NCI-H748 (cell line): ENCODE measurements around the gene TLN1.
A peak's percentile ranks its signal among the peaks of the same experiment; 100 is the strongest.

Experiments used
- DNase-seq: peaks from one replicate; lab custom pipeline; 2025; ENCODE audit not compliant: unreplicated experiment; lab: John Stamatoyannopoulos, UW

TLN1 gene

DNA sequence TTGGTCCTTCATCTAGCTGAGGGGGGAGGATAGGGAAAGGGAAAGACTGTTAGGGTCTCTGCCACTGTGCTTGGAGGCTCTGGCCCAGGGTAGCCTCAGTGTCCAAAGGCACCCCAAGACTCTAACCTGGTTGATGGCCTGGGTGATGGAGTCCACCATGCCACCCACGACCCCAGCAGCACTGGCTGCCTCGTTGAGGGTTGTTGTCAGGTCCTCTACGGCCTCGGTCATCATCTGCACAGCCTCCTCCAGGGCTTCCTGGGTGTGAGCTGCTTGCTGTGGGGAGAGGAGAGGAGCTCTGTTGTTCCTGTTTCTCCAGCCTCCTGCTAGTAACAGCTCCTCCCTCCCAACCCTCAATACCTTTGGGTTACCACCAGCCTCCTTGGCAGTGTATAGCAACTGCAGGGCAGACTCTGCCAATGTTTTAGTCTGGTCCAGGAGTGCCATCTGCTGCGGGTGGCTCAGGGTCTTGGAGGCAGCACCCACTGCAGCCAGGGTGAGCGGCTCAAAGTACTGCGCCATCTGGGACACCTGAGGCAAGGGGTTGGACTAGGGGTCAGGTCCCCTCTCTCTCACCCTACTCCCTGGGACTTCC lies 26.1 kb downstream of the TLN1 start:
- DNase-seq = no peak

DNA sequence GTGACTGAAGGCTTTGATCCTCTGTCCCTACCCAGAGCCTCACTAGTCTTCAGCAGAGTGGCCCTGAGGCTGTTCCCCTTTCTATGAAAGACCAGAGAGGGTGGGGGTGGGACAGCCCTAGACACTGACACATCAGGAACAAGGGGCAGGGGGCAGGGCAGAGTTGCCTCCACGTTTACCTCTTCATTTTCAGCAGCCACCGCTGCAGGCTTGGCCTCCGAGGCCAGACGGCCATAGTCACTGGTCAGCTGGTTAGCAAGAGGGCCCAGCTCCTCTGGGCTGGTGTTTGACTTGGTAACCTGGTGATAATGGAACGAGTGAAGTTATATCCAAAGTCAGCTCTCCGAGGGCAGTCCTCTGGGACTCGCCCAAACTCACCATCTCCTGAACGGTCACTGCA lies 26.6 kb downstream of the TLN1 start:
- DNase-seq = no peak

DNA sequence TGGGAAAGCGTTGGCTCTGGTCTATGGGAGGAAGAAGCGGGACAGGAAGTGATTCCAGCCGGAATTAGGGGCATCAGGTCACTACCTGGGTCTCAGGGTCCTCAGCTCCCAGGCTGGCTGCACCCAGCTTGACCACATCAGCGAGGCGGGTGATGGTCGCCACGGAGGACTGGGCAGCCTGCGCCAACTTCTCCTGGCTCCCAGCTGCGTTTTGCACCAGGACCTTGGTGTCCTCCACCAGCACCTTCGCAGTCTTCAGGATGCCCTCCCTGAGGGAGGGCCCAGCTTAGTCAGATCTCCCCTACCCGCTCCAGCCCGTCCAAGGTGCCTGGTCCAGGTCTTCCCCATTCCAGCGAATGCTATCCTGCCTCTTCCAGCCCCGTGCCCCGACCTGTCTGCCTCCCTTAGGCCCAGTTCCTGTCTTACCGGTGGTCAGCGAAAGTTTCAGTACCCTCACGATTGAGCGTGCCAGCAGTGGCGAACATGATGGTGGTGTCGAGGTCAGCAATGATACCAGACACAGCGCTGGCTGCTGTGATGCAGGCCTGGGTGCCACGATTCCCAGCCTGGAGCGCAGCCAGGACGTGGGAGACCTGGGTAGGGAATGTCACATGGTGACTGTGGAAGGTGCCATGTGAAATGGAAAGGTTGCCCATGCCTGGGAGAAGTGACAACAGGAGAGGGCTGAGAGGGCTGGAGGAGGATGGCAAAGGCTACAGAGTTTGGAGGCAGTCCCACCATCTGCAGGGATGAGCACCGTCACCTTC lies 27.9 kb downstream of the TLN1 start:
- DNase-seq = no peak

DNA sequence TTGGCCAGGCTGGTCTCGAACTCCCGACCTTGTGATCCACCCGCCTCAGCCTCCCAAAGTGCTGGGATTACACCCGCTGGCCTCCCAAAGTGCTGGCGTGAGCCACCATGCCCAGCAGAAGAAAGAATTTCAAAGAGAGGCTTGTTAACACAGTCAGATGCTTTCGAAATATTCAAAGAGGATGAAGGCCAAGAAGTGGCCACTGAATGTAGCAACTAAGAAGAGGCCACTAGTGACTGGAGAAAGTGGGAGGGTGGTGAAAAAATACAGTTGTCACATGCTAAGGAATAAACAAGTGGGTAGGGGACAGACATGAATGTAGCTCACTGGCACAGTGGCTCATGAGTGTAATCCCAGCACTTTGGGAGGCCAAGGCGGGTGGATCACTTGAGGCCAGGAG lies 29.3 kb downstream of the TLN1 start:
- no peak for DNase-seq

DNA sequence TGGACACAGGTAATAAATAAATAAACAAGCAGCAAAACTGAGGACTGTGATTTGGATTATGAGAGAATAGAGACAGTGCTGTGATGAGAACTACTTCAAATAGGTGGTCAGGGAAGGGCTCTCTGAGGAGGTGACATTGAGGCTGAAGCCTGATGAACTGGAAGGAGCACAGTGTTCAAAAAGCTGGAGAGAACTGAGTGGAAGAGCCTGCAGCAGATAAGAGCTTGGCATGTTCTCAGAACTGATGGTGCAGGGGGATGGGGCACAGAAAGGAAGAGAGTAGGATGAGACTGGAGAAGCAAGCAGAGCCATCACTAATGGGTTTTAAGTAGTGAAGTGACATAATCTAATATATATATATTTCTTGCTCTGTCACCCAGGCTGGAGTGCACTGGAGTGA lies 31.1 kb downstream of the TLN1 start:
- no peak for DNase-seq

DNA sequence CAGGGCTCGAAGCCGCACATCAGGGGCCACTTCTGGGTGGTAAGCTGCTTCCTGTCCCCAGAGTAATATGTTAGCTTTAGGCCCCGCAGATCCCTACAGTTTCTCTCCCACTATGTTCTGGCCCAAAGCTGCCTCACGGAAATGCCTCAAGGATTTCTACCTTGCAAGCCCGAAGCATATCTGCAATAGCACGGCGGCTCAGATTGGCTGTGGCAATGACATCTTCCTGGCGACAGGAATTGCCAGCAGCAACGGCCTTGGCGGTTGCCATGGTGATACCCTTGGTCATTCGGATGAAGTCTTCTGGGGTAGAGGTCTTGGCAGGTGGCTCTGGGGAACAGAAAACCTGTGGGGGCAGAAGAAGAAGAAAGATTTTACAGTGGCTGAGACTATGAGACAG lies 32.0 kb downstream of the TLN1 start:
- no peak for DNase-seq

DNA sequence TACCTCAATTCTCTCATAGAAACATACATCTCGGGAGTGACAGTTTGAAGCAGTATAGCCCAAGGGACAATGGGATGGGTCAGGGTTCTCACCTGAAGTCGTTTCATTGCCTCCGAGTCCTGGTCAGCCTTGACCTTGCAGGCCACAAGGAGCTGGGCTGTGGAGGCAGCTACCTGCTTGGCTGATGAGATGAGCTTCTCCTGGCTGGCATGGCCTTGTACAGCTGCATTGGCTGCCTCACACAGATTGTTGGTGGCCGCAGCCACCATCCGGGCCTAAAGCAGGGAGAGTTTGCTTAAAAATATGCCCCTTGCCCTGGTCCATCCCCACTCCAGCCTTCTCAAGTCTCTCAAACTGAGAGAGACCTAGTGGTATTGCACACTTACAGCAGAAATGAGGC lies 33.8 kb downstream of the TLN1 start:
- no peak for DNase-seq

DNA sequence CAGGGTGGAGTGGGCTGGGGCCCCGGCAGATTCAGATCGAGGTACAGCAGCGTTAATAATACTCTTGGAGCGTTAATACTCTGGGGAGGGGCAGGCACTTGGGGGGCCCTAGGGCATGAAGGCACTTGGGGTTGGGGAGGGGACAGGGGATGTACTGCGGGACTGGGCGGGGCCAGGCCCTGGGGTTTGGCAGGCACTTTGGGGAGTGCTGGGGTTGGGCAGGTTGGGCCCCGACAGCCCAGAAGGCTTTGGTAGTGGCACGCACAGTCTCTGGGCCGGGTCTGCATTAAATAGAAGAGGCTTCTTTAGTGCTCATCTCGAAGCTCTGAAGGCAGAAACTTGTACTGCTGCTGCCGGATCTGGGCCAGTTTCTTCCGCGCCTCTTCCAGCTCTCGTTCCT lies 34.5 kb downstream of the TLN1 start:
- no peak for DNase-seq

DNA sequence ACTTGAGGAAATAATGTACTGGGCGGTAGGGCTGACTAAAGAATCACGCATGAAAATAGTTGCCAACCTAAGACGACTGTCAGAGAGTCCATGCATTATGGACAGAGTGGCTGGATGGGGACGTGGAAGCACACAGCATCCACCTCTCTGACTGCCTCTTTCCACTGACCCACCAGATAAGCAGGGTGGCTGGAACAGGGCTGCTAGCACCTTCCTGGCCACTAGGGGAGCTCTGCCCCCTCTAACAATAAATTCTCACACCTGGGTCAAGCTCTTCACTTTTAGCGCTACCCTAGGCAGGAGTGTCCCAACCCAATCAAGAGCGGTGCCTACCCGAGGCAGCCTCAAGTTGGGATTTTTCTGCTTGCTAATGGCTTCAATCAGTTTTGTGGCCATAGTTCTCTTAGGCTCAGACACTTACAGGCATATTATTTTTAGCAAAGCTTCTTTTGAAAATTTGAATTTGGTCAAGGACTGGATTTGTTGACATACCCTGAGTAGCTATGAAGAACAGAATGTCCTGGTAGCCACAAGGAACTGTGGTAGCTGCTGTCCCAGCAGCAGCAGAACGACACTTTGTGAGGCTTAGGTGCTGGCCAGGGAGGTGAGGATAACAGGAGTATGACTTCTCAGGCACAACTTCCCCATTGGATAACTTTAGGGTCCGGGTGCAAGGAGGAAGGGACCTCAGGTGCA lies 35.3 kb downstream of the TLN1 start:
- peak; percentile 48 for DNase-seq

DNA sequence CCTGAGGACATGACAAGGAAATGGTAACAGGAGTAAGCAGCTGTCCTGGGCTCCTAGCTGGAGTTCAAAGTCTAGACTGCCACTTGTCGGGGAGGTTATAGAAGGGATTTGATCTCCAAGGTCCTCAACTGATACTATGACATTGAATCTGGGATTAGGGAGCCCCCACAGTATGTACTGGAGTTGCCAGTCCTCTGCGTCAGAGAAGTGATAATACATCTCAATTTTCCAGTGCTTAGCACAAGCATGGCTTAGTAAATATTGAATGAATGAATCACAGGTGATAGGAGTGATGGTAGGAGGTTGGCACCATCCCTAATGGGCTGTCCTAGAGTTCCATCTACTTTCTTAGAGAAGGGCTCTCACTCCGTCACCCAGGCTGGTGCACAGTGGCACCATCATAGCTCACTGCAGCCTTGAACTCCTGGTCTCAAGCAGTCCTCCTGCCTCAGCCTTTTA lies 36.0 kb downstream of the TLN1 start:
- no peak for DNase-seq

DNA sequence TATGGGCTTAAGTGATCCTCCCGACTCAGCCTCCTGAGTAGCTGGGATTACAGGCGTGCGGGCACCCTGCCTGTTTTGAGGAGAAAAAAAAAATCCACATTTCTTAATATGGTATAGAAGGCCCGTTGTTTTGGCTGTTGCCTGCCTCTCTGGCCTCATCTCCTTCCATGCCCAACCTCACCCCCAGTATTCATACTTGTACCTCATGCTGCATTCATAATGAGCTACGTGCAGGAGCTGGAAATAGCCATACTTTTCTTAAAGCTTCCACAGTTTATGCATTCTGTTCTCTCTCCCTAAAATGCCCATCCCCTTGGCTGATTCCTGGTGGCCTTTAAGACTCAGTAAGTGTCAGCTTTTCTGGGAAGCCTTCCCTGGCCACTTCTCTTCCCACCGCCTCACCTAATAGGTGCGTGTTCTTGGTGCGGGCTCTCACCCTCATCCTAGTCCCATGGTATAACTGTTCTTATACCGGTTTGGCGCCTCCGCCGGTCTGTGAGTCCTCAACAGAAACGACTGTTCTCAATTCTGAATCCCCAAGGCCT lies 40.2 kb downstream of the TLN1 start:
- DNase-seq = no peak

DNA sequence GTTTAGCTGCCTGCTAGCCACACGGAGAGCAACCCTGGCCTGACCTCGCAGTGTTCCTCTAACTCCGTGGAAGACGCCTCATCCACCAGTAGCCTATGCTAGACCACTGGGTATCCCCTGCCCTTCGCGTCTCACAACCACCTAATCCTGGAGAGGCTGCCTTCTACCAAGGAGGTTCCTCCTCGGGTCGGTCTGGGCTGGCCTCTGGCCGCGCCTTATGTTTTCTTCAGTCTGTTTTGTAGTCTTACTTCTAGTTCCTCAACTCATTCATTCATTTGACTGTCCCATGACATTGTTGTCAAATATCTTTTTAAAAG lies 40.7 kb downstream of the TLN1 start:
- no peak for DNase-seq

DNA sequence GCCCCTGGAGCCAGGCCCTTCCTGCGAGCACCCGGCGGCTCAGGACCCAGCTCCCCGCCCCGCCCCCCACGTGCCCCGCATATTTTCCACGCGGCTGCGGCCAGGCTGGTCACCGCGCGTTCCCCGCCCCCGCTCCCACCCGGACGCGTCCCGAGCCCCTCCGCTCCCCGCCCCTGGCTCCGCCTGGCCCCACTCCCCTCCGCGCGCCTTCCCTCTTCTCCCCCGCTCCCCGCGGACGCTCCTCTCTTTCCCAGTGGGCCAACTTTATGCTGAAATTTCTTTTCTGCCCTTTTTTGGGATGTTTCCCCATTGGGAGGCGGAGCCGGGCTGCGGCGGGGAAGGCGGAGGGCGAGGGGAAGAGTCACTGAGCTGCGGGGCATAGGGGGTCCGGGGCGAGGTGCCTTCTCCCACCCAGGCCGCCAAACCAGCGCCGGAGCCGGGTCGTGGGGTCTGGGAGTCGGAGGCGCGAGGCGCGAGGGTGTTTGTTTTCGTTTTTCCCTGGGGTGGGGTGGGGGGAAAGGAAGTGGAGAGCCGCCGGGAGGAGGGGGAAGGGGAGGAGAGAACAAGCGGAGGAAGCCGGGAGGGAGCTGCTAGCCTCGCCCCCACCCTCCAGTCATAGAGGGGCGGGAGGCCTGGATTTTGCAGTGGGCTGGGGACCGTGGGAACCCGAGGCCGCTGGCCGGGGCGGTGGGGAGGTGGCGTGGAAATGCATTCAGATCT lies 41.2 kb downstream of the TLN1 start:
- DNase-seq = peak; percentile 51

DNA sequence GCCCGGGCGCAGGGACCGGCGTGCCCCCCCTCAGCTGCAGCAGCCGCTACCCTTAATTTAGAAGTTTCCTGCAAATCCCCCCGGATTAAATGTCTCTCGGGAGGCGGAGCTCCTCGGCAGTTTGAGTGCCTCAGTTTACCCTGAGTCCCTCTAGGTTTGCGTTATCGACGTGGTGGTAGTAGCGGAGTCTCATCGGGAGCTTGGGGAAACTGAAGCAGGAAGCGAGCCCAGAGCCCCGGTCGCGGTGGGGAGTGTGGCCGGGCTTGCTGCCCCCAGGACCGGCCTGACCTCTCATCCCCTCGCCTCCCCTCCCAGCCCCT lies 41.7 kb downstream of the TLN1 start:
- no peak for DNase-seq

DNA sequence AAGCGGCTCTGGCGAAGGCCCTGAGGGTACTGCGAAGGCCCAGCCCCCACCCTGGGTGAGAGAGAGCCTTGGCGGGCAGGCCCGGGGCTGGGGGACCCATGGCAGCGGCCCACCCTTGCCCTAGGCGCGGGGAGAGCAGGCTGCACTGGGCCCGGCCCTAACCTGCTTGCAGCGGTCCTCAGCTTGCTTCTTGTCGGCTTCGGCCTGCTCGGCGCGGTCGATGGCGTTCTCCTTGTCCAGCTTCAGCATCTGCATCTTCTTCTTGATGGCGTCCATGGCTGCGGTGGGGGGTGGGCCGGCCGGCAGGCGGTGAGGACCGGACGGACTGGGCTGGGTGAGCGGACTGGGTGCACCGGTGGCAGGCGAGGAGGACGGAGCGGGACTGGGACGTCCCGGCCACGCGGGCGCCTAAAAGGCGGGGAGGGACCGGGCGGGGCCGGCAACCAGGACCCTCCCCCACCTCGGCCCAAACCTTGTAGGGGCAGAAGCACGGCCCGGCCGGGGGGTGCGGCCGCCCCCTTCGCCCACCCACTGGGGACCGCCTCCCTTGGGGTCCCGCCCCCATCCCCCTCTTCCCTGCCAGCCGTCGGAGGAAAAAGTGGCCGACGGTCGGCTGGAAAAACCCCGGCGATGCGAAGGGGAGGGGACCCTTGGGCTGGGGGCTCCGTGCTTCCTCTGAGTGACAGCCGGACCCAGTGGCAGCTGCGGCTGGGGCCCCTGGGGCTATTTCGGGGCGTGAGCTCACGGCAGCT lies 42.3 kb downstream of the TLN1 start, which contains the start of gene TPM2:
Gene TPM2 (minus strand): TSS at position 384 of the 752 bp plus-strand sequence. CDS start 108 bp downstream, at position 276.
- no peak for DNase-seq

DNA sequence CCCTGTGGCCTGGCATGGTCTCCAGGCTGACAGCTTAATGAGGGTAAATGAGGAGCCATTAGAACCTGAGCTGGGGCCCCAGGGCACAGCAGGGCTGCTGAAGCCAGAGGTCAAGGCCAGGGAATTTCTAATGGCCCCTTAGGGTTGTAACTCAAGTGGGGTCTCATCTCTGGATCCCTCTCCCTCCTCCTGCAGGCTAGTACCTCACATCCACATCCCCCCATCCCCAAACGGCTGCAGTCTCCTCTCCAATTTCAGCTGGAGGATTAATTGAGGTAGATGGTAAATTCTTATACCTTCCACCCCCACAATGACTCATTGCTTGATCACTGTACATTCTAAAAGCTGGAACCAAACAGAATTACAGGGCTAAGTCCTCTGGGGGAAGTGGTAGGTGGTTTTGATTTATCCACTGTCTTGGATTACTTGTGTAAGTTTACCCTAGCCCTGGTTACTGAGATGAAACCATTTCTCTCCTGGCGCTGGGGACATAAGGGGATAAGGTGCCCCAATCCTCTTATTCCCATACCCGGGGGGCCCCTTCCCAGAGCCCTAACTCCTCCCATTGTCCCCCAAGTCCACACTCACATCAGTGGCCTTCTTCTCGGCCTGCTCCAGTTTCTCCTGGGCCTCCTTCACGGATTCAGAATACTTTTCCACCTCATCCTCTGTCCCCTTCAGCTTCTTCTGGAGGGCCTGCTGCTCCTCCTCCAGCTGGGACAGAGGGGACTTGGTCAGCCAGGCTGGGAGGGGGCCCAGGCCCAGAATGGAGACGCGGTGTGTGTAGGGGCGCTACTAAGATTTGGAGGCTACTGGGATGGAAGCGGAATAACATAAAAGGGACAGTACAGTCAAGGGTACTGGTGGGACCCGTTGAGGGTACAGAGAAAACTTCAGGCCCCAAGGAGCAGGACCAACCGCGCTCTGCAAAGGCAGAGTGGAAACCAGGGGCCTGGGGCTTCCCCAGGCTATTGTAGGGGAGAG lies 43.1 kb downstream of the TLN1 start:
- DNase-seq = no peak

DNA sequence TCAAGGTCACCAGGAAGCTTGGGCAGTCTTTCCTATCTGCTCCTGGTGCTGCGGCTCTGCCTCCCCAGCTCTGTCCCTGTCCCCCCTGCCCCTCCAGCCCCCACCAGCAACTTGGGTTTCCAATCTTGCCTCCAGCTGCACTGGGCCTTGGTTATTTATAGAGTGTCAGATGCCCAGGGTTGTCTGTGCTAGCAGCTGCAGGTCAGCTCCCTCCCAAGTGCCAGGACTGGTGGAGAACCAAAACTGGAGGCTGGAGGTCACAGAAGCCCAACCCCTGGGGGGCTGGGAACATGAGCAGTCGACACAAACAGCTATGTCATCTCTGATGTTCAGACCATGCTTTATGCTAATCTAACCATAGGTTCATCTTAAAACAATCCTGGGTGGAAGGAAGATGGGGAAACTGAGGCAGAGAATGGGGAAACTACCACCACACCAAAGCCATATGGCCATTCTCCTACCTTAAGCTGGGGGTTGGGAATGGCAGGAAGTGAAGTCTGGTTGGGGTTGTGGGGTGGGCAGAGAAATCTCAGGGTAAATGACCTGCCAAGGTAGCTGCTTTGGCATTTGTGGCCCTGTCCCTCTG lies 43.9 kb downstream of the TLN1 start:
- no peak for DNase-seq

DNA sequence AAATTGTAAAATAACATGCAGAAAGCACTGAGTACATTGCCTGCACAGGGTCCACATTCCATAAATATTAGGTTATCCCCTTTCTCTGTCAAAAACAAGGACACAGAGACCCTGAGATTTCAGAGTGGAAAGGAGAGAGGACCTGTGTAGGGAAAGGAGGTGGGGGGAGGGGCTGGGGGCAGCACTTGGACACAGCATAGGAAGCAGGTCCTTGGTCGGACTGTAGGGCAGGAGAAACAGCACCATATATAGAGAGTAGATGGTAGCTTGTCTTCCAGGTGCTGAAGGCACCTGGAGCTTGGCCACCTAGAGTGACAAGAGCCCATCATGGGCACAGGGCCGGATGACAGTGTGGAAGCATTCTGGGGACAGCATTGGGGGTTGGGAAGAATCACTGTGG lies 44.7 kb downstream of the TLN1 start:
- no peak for DNase-seq
